CD4-positive, alpha-beta T cell (primary cell): ENCODE measurements around the gene MCC. TPM values are rescaled to one million over a fixed set of nuclear protein-coding genes. Genes with fewer than 3 reads are reported as not detected.

Experiments
- ATAC-seq: fragments of 200-7000 bp; cut with Tn5 transposase; one replicate; pipeline ENCODE4 v1.10.0; 2022; ENCODE audit warnings: mild to moderate bottlenecking; ENCODE audit not compliant: poor library complexity
- CTCF ChIA-PET: fragments of 350-600 bp; sonication (Branson Sonifier 250); formaldehyde crosslinking; loops from one replicate; lab custom pipeline; 2021; ENCODE audit warnings: antibody characterized with exemption, inconsistent platforms; lab: Charles Lee
- POLR2A ChIA-PET: fragments of 350-600 bp; sonication (Branson Sonifier 250); formaldehyde crosslinking; loops from one replicate; lab custom pipeline; 2021; ENCODE audit warnings: antibody characterized with exemption, inconsistent platforms; lab: Charles Lee
- DNase-seq, 14 experiments: peaks; one replicate each; pipeline ENCODE4 v3.0.0-alpha.2; 2013 to 2020; ENCODE audit warnings: mixed read lengths in 2 of 14
- H3K27ac ChIP-seq, 2 donors: one replicate each; pipeline versions ENCODE4 v1.5.1 to v1.7.0; 2013; ENCODE audit warnings: low read length in 2 of 2, low read depth in 1 of 2, mild to moderate bottlenecking in 1 of 2
- H3K27me3 ChIP-seq, 2 experiments: 1 replicate in 1 of 2; 2 replicates in 1 of 2; pipeline versions ENCODE4 v1.6.1 to v1.7.0; 2013; ENCODE audit warnings: low read length in 2 of 2, control low read depth in 1 of 2, mild to moderate bottlenecking in 1 of 2, moderate library complexity in 1 of 2; ENCODE audit not compliant: insufficient read depth in 2 of 2, control insufficient read depth in 1 of 2
- H3K36me3 ChIP-seq: one replicate; pipeline ENCODE4 v1.6.1; 2013; ENCODE audit warnings: low read length, control low read depth; ENCODE audit not compliant: insufficient read depth
- H3K4me1 ChIP-seq: one replicate; pipeline ENCODE4 v1.6.1; 2013; ENCODE audit warnings: low read length, control low read depth; ENCODE audit not compliant: insufficient read depth
- H3K4me3 ChIP-seq: one replicate; pipeline ENCODE4 v1.5.1; 2013; ENCODE audit warnings: mild to moderate bottlenecking, low read length, moderate library complexity
- H3K9me3 ChIP-seq, 2 experiments: 1 replicate in 1 of 2; 2 replicates in 1 of 2; pipeline versions ENCODE4 v1.6.1 to v1.7.0; 2013; ENCODE audit warnings: low read length in 2 of 2, mild to moderate bottlenecking in 2 of 2, control low read depth in 1 of 2, moderate library complexity in 1 of 2; ENCODE audit not compliant: control insufficient read depth in 1 of 2, insufficient read depth in 1 of 2
- H3K27ac Mint-ChIP-seq: one replicate; pipeline ENCODE4 v1.8.0; 2020; ENCODE audit warnings: mixed read lengths
- H3K27me3 Mint-ChIP-seq: one replicate; pipeline ENCODE4 v1.8.0; 2021; ENCODE audit warnings: mixed read lengths
- H3K36me3 Mint-ChIP-seq: one replicate; pipeline ENCODE4 v1.8.0; 2021; ENCODE audit warnings: low read depth, mixed read lengths
- H3K4me1 Mint-ChIP-seq: one replicate; pipeline ENCODE4 v1.8.0; 2021; ENCODE audit warnings: low read depth, mixed read lengths
- H3K4me3 Mint-ChIP-seq: one replicate; pipeline ENCODE4 v1.8.0; 2020; ENCODE audit warnings: mild to moderate bottlenecking, mixed read lengths
- H3K9me3 Mint-ChIP-seq: one replicate; pipeline ENCODE4 v1.8.0; 2020; ENCODE audit warnings: mixed read lengths
- CTCF ChIP-seq: fragments of 200-600 bp; IDR thresholded peaks from one replicate; pipeline ENCODE4 v1.8.0; 2022; ENCODE audit warnings: antibody characterized with exemption, mild to moderate bottlenecking
- intact Hi-C, 2 experiments: fragments of 100-400 bp; cut with DNase I in 1 of 2; cut with micrococcal nuclease in 1 of 2; formaldehyde crosslinking; loops; one replicate each; pipeline versions ENCODE4 v1.15.1 to v1.9.0; 2023 to 2025; cut with DNase I, micrococcal nuclease
- total RNA-seq, 174 experiments: library from RNA in 2 of 174; stranded (reverse) in 2 of 174; gene quantifications; one replicate each; pipeline ENCODE4 v1.2.3 and lab custom pipeline; 2021 to 2026

The MCC gene
- total RNA-seq, 2 experiments from 2014 or later, result 3.2 to 3.3 TPM

DNA sequence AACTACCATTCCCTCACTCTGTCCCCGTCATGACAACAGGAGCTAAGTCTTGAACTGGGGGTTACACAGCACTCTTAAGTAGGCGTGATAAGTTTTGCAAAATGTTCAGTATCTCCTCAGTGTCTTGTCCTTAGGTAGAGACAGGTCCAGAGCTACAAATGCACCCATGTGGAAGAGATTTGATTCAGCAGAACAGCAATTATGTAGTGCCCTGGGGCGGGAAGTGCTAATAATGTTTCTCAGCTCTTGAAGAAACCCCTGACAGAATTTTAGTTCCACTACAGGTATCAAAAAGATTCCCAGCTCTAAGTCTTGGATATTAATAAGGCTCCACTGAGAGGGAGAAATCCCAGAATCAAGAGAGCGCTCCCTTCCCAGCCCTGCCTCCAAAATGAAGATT, 462.0 kb downstream of the MCC start:
- no peaks in the 10 kb centered on the region for H3K9me3 ChIP-seq
- DNase-seq (no peak), ATAC-seq (no peak)
- Mint-ChIP-seq H3K36me3 (peaks cover 60% of the 10 kb centered on the region), H3K9me3 (no peaks in the 10 kb centered on the region), H3K4me3 (no peak overlapping the region), H3K27ac (peak overlapping the region; percentile 54), H3K27me3 (no peaks in the 10 kb centered on the region), H3K4me1 (peaks cover 41% of the 10 kb centered on the region)
- H3K27ac ChIP-seq, result no peak overlapping the region
- intact Hi-C loops, result loop anchor here in 1 of 2 experiments (10.0 kb wide), 2 partner anchors 269 to 489 kb away; partner anchors contain the start of gene YTHDC2
- peaks cover 20% of the 10 kb centered on the region for H3K36me3 ChIP-seq
- POLR2A ChIA-PET, result no interaction called here
- H3K27me3 ChIP-seq, result no peaks in the 10 kb centered on the region
- CTCF ChIA-PET, result interaction anchor here (1.4 kb wide), 1 partner anchor 30 kb away, joined by 4 read pairs; no protein-coding TSS in a partner anchor
- TF ChIP-seq CTCF, result no peak
- H3K4me3 ChIP-seq, result no peak overlapping the region
- H3K4me1 ChIP-seq, result peaks cover 9% of the 10 kb centered on the region

- Histone ChIP-seq H3K27me3 (no peaks in the 10 kb centered on the region), H3K36me3 (peaks cover 20% of the 10 kb centered on the region), H3K4me3 (no peak overlapping the region), H3K27ac (no peak overlapping the region), H3K4me1 (peaks cover 14% of the 10 kb centered on the region), H3K9me3 (no peaks in the 10 kb centered on the region)
- Mint-ChIP-seq H3K4me1 (peaks cover 47% of the 10 kb centered on the region), H3K36me3 (peaks cover 64% of the 10 kb centered on the region), H3K27ac (peak overlapping the region; percentile 54), H3K9me3 (no peaks in the 10 kb centered on the region), H3K27me3 (no peaks in the 10 kb centered on the region), H3K4me3 (no peak overlapping the region)
- ChIA-PET POLR2A (interaction anchor here (0.7 kb wide), 1 partner anchor 296 kb away, joined by 4 read pairs; no protein-coding TSS in a partner anchor), CTCF (interaction anchor here (0.6 to 1.4 kb wide), 2 partner anchors 30 to 1871 kb away, joined by 3 to 4 read pairs; no protein-coding TSS in a partner anchor)
- ATAC-seq, result no peak
- intact Hi-C loops, result loop anchor here in 1 of 2 experiments (10.0 kb wide), 2 partner anchors 269 to 489 kb away; partner anchors contain the start of gene YTHDC2
- no peak for DNase-seq
- TF ChIP-seq CTCF, result no peak
Measured at GRCh38 chr5:113025596-113025995, 462.7 kb downstream of the MCC start.

DNA sequence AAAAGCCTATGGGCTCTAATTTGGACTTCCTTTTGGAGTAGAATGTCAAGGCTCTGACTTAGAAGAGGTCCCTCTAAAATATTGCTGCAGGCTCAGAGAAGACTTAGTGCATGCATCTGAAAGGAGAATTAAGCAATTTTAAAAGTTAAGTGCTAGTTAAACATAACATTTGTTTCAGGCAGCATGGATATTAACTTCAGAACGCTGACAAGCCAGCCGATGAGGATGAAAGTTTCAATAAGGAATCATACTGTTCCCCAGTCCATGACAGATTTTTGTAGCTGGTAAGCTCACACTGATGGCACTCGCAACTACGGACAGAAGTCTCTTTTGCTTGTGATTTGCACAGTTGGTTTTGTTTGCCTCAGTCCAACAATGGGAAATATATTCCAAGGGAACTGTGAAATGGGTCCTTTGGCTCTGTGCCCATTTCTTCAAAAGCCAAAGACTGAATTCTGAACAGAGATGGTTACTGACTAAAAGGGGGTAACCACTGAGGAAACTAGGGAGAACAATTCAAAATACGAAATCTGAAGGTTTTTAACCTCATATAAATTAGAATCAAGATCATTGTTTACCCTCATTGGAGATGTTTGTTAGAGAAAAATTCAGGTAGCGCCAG, 464.1 kb downstream of the MCC start:
- POLR2A ChIA-PET, result interaction anchor here (1.0 to 2.1 kb wide), 4 partner anchors 28 to 48 kb away, joined by 3 to 18 read pairs (median 7); partner anchors contain the start of gene DCP2
- H3K9me3 Mint-ChIP-seq, result no peaks in the 10 kb centered on the region
- no peaks in the 10 kb centered on the region for H3K27me3 Mint-ChIP-seq
- H3K9me3 ChIP-seq, result no peaks in the 10 kb centered on the region
- H3K27ac ChIP-seq, result peak overlapping the region in 1 of 2 donors; percentile 71
- no peaks in the 10 kb centered on the region for H3K27me3 ChIP-seq
- peaks cover 20% of the 10 kb centered on the region for H3K36me3 ChIP-seq
- CTCF ChIA-PET, result no interaction called here
- peak overlapping the region; percentile 87 for H3K27ac Mint-ChIP-seq
- H3K36me3 Mint-ChIP-seq, result peaks cover 69% of the 10 kb centered on the region
- intact Hi-C loops, result loop anchor here in 1 of 2 experiments (5.0 to 10.0 kb wide), 3 partner anchors 38 to 491 kb away; partner anchors contain the start of gene YTHDC2
- ATAC-seq (no peak), DNase-seq (no peak)
- peak overlapping the region; percentile 7 for H3K4me3 Mint-ChIP-seq
- H3K4me1 ChIP-seq, result peaks cover 14% of the 10 kb centered on the region
- no peak for TF ChIP-seq CTCF
- no peak overlapping the region for H3K4me3 ChIP-seq
- H3K4me1 Mint-ChIP-seq, result peaks cover 61% of the 10 kb centered on the region
